Erythroblast (primary cell): ENCODE measurements around the gene NOPCHAP1.

Source experiments
- DNase-seq, 2 experiments: peaks; one replicate each; lab custom pipeline; 2025; lab: John Stamatoyannopoulos, UW
- GATA1 ChIP-seq: IDR thresholded peaks from 2 replicates; pipeline ENCODE4 v1.6.1; 2011; ENCODE audit warnings: low read depth, mild to moderate bottlenecking, control low read depth, low read length, moderate library complexity
- POLR2A ChIP-seq: IDR thresholded peaks from 2 replicates; pipeline ENCODE4 v1.6.1; 2011; ENCODE audit warnings: mild to moderate bottlenecking, low read length

The NOPCHAP1 gene

GRCh38 chr12:104985206-104985605, 910 bp upstream of the NOPCHAP1 start:
- TF ChIP-seq POLR2A (no peak), GATA1 (no peak)
- DNase-seq = no peak

DNA sequence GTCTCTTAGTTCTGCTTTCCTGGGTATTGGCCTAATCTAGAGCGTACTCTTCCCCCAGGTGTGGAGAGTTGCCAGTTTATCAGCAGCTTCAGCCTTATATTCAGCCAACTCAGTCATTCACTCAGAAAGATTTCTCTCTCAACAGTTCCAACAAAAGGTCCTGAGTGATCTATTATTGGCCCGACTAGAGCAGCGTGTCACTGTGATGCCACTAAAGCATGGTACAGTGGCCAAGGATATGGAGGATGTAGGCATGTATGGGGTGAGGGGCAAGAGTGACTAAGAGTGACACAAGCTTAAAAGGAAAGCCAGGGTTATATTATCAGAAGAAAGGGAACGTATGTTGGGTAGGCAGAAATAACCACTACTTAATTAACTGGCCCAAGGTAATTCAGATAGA, 4.8 kb downstream of the NOPCHAP1 start:
- no peak for DNase-seq
- no peak for TF ChIP-seq GATA1
- no peak for TF ChIP-seq POLR2A

GRCh38 chr12:104991565-104992128, 5.5 kb downstream of the NOPCHAP1 start:
- TF ChIP-seq POLR2A (no peak), GATA1 (no peak)
- no peak for DNase-seq

- no peak for DNase-seq
- TF ChIP-seq POLR2A (no peak), GATA1 (no peak)
These were observed 8.2 kb downstream of the NOPCHAP1 start for GRCh38 chr12:104994336-104994735.

GRCh38 chr12:104997541-104997940, 11.4 kb downstream of the NOPCHAP1 start:
- TF ChIP-seq GATA1 (no peak), POLR2A (no peak)
- DNase-seq = no peak

- TF ChIP-seq GATA1 (no peak), POLR2A (no peak)
- DNase-seq = no peak
These were observed 12.6 kb downstream of the NOPCHAP1 start for GRCh38 chr12:104998423-104999346.

DNA sequence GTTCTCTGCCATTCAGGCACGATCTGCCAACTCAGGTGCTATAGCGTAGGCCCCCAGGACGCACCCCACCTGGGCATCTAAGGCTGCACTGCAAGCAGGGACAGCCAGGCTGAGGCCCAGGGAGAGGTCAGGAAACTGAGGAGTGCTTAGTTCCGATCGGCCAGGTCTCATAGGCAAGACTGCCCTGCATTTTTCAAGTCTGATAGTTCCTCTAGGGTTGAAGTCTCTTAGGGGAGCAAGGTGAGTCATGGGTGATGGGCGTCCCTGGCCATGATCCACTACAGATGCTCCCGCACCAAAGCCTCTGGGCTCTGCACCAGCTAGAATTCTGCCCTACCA, 13.2 kb downstream of the NOPCHAP1 start:
- TF ChIP-seq GATA1 (no peak), POLR2A (no peak)
- DNase-seq = no peak

DNA sequence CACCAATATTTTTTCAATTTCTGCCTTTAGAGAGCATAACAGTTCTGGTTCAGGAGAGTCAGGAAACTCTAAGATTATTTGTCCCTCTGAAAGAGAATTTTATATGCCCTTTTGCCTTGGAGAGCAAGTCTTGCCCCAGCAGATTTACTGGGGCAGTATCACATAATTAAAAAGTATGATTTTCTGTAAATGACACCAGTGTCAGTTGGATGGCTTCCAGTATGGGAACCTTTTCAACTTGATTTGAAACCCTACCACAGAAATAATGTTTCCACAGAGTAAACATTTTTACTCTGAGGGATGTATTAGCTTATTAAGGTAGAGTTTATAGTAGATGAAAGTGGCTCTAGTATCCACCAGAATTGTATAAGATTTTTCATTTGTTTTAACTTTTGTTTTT, 15.4 kb downstream of the NOPCHAP1 start:
- DNase-seq = no peak
- TF ChIP-seq POLR2A (no peak), GATA1 (no peak)

GRCh38 chr12:105013892-105014291, 27.8 kb downstream of the NOPCHAP1 start:
- TF ChIP-seq GATA1 (no peak), POLR2A (no peak)
- DNase-seq = no peak

DNA sequence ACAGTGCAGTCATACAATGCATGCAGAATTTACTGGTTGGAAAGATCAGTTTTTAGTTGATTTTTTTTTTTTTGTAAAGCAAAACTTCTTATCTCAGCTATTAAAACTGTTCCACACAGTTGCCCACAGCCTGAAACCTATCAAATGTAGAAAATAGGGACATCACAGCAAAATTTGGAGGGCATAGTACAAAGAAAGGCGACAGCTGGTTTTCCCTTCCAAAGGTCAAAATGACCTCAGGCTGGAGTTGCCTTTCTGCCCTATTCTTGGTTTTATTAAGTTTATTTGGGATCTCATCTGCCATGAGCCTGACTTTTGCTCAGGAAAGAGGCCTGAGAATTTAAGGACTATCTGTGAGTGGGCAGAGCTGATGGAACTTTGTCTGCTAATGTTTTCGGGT, 28.5 kb downstream of the NOPCHAP1 start:
- DNase-seq = no peak
- no peak for TF ChIP-seq GATA1
- TF ChIP-seq POLR2A = no peak

- no peak for TF ChIP-seq GATA1
- TF ChIP-seq POLR2A = no peak
- DNase-seq = no peak
These were observed 29.4 kb downstream of the NOPCHAP1 start for GRCh38 chr12:105015543-105015942.

DNA sequence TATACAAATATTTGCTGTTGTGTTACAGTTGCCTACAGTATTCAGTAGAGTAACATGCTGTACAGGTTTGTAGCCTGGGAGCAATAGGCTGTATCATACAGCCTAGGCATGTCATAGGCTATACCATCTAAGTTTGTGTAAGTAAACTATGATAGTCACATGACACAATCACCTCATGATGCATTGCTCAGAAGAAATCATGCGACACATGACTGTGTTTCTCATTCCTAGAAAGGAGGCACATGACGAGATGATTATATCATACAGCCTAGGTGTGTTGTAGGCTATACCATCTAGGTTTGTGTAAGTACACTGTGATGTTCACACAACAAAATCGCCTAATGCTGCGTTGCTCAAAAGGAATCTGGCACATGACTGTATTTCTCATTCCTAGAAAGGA, 31.9 kb downstream of the NOPCHAP1 start:
- no peak for DNase-seq
- TF ChIP-seq GATA1 (no peak), POLR2A (no peak)

DNA sequence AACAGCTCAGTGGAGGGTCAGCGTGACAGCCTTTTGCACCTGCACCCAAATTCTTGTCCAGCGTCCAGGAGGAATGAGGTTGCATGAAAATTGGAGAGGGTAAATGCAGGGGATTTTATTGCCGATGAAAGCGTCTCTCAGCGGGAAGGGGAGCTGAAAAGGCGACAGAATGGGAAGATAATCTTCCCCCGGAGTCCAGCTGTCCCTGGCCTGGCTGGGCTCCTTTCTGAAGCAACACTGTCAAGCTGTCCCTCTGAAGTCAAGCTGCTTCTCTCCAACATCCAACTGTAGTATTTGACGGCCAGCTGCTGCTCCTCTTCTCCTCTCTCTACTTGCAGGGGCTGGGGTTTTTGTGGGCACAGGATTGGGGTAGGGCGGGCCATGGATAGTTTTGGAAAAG, 32.7 kb downstream of the NOPCHAP1 start:
- DNase-seq = no peak
- TF ChIP-seq GATA1 (no peak), POLR2A (no peak)

DNA sequence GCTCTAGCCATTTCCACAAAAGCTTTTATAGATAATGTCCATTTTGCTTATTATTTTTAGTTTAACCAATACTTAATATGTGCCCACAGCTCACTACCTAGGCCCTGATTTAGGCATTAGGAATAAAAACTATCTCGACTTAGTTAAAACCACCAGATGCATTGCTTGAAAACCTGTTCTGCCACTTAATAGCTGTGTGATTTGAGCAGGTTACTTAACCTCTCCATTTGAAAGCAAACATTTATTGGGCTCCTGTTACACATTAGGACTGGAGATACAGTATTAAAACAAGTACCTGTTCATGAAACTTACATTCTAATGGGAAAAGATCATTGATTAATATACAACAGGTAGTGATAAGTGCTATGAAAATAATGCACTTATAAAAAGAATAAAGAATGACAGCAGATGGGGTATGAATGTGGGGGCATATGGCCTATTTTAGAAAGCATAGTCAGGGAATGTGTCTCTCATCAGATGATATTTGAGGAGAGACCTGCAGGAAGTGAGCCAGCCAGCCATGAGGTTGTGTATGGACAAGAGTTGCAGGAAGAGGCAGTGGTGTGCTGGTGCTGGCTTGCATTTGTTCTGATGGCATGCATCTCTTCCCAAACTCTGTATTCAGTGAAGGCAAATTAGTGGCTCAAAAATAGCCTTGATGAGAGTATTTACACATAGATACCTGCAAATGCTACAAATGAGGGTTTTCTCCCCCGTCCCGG, 34.3 kb downstream of the NOPCHAP1 start:
- no peak for DNase-seq
- TF ChIP-seq GATA1 (no peak), POLR2A (no peak)

- no peak for DNase-seq
- TF ChIP-seq POLR2A (no peak), GATA1 (no peak)
These were observed 38.8 kb downstream of the NOPCHAP1 start for GRCh38 chr12:105024928-105025327.

GRCh38 chr12:105025890-105026289, 39.8 kb downstream of the NOPCHAP1 start:
- DNase-seq = no peak
- TF ChIP-seq GATA1 (no peak), POLR2A (no peak)
